Osteocyte (in vitro differentiated cells): Measurements from ENCODE around the gene PHF21A. TPM values are rescaled to one million over a fixed set of nuclear protein-coding genes. Genes with fewer than 3 reads are reported as not detected.

Experiments used
- DNase-seq: peaks from one replicate; pipeline ENCODE4 v3.0.0; 2021; ENCODE audit warnings: mixed read lengths; ENCODE audit not compliant: unreplicated experiment; ENCODE audit errors: extremely low spot score
- H3K27ac Mint-ChIP-seq: one replicate; pipeline ENCODE4 v1.8.0; 2021; ENCODE audit warnings: mild to moderate bottlenecking, mixed read lengths; ENCODE audit not compliant: unreplicated experiment
- H3K27me3 Mint-ChIP-seq: one replicate; pipeline ENCODE4 v1.8.0; 2021; ENCODE audit warnings: mixed read lengths; ENCODE audit not compliant: unreplicated experiment
- H3K36me3 Mint-ChIP-seq: one replicate; pipeline ENCODE4 v1.8.0; 2021; ENCODE audit warnings: mixed read lengths; ENCODE audit not compliant: unreplicated experiment
- H3K4me1 Mint-ChIP-seq: one replicate; pipeline ENCODE4 v1.8.0; 2021; ENCODE audit warnings: mixed read lengths; ENCODE audit not compliant: unreplicated experiment
- H3K4me3 Mint-ChIP-seq: one replicate; pipeline ENCODE4 v1.8.0; 2021; ENCODE audit warnings: mild to moderate bottlenecking, moderate library complexity, mixed read lengths; ENCODE audit not compliant: unreplicated experiment
- H3K9me3 Mint-ChIP-seq: one replicate; pipeline ENCODE4 v1.8.0; 2021; ENCODE audit warnings: mixed read lengths; ENCODE audit not compliant: unreplicated experiment
- CTCF ChIP-seq: fragments of 200-600 bp; sonication (generic); IDR thresholded peaks from 2 replicates; pipeline ENCODE4 v1.5.0; 2021; ENCODE audit warnings: antibody characterized with exemption, mild to moderate bottlenecking, moderate library complexity
- total RNA-seq: library from RNA; stranded (reverse); gene quantifications from 2 replicates; pipeline ENCODE4 v1.2.1, GENCODE V29; 2021

Gene PHF21A
- total RNA-seq, 1 donor from 2014 or later, result 40.8 TPM

GRCh38 chr11:46112961-46113607, 8.2 kb downstream of the PHF21A start:
- H3K27me3 Mint-ChIP-seq, result no peaks in the 10 kb centered on the region
- H3K4me3 Mint-ChIP-seq, result no peak overlapping the region
- H3K27ac Mint-ChIP-seq, result no peak overlapping the region
- H3K4me1 Mint-ChIP-seq, result peaks cover 35% of the 10 kb centered on the region
- H3K36me3 Mint-ChIP-seq, result peaks cover 2% of the 10 kb centered on the region
- no peak for DNase-seq
- no peaks in the 10 kb centered on the region for H3K9me3 Mint-ChIP-seq
- TF ChIP-seq CTCF, result no peak

DNA sequence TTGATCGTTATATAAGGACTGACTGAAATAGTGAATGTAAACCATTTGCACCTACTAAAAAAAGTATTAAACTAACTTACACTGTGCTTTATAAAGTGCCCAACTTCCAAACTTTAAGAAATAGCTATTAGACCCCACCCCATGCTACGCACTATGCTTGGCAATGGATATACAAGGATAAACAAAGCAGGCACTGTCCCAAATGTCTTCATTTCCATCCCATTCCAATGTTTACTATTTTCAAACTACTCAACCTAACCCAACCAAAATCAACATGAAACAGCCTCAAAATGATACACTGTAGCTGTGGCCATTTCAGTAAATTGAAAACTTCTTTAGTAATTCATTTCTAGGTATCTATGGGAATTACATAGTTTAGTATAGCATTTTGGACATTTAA, 12.5 kb downstream of the PHF21A start:
- no peak overlapping the region for H3K27ac Mint-ChIP-seq
- H3K4me1 Mint-ChIP-seq, result peaks cover 12% of the 10 kb centered on the region
- DNase-seq, result no peak
- H3K36me3 Mint-ChIP-seq, result peaks cover 3% of the 10 kb centered on the region
- no peaks in the 10 kb centered on the region for H3K27me3 Mint-ChIP-seq
- no peak overlapping the region for H3K4me3 Mint-ChIP-seq
- TF ChIP-seq CTCF, result no peak
- no peaks in the 10 kb centered on the region for H3K9me3 Mint-ChIP-seq

GRCh38 chr11:46107780-46108179, 13.5 kb downstream of the PHF21A start:
- Mint-ChIP-seq H3K27me3 (no peaks in the 10 kb centered on the region), H3K9me3 (no peaks in the 10 kb centered on the region), H3K4me3 (no peak overlapping the region), H3K4me1 (peaks cover 8% of the 10 kb centered on the region), H3K36me3 (peaks cover 3% of the 10 kb centered on the region), H3K27ac (no peak overlapping the region)
- TF ChIP-seq CTCF, result no peak
- no peak for DNase-seq

GRCh38 chr11:46107408-46107718, 13.9 kb downstream of the PHF21A start:
- Mint-ChIP-seq H3K9me3 (no peaks in the 10 kb centered on the region), H3K27me3 (no peaks in the 10 kb centered on the region), H3K36me3 (peaks cover 3% of the 10 kb centered on the region), H3K4me1 (peaks cover 9% of the 10 kb centered on the region), H3K27ac (no peak overlapping the region), H3K4me3 (no peak overlapping the region)
- no peak for DNase-seq
- no peak for TF ChIP-seq CTCF

- TF ChIP-seq CTCF, result no peak
- H3K4me1 Mint-ChIP-seq, result peaks cover 9% of the 10 kb centered on the region
- H3K36me3 Mint-ChIP-seq, result peaks cover 3% of the 10 kb centered on the region
- no peak for DNase-seq
- H3K9me3 Mint-ChIP-seq, result no peaks in the 10 kb centered on the region
- no peak overlapping the region for H3K4me3 Mint-ChIP-seq
- no peaks in the 10 kb centered on the region for H3K27me3 Mint-ChIP-seq
- no peak overlapping the region for H3K27ac Mint-ChIP-seq
Measured at GRCh38 chr11:46106530-46107407, 14.5 kb downstream of the PHF21A start.
